SK-N-SH (cell line): Measurements from ENCODE around the gene RCCD1.

Experiments
- EP300 ChIP-seq, 2 experiments: IDR thresholded peaks; 2 replicates each; pipeline versions ENCODE4 v1.4.0 to v1.6.1; 2012; ENCODE audit warnings: borderline replicate concordance in 1 of 2, low read depth in 1 of 2, low read length in 1 of 2
- GABPA ChIP-seq: IDR thresholded peaks from 2 replicates; pipeline ENCODE4 v1.4.0; 2012; ENCODE audit warnings: low read depth, mild to moderate bottlenecking
- TF ChIP-seq, protein P1 (sequence below): IDR thresholded peaks from 2 replicates; pipeline ENCODE4 v1.4.0; 2012; ENCODE audit warnings: low read depth

DNA sequence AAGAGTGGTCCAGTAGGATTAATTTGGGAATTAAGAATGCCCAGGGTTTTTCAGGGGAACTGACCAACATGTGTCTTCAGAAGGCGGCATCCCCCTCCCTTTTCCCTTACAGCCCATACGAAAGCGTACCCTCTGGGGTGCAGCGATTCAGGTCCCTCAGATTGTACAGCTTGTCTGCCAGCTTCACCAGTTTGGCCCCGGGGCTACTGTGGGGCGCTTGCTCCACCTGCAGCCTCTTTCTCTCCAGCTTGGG, 23.2 kb upstream of the RCCD1 start:
- no peak for TF ChIP-seq EP300 (IDR thresholded peaks at IDR 0.05; ENCODE audit: borderline replicate concordance in 1 of 2, low read depth in 1 of 2, low read length in 1 of 2)
- TF ChIP-seq GABPA: no peak
- TF ChIP-seq, protein P1, sequence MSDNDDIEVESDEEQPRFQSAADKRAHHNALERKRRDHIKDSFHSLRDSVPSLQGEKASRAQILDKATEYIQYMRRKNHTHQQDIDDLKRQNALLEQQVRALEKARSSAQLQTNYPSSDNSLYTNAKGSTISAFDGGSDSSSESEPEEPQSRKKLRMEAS: no peak
